Measurements from ENCODE around the gene ZNF592. TPM values are rescaled to one million over a fixed set of nuclear protein-coding genes. Genes with fewer than 3 reads are reported as not detected.

The ZNF592 gene
- total and polyA plus RNA-seq, 2 of the 13 experiments (the other 11 are each of a cell fraction or from before 2014, with no cell fraction given): 8.2 to 9.8 TPM

- TF ChIP-seq, protein P1, sequence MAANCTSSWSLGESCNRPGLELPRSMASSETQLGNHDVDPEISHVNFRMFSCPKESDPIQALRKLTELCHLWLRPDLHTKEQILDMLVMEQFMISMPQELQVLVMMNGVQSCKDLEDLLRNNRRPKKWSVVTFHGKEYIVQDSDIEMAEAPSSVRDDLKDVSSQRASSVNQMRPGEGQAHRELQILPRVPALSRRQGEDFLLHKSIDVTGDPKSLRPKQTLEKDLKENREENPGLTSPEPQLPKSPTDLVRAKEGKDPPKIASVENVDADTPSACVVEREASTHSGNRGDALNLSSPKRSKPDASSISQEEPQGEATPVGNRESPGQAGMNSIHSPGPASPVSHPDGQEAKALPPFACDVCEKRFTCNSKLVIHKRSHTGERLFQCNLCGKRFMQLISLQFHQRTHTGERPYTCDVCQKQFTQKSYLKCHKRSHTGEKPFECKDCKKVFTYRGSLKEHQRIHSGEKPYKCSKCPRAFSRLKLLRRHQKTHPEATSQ (CRISPR knock-in tag; IDR thresholded peaks at IDR 0.05; ENCODE audit: borderline replicate concordance): peak; percentile 35; the same call in 1 of the 2 replicates
- TF ChIP-seq CHD2 (IDR thresholded peaks at IDR 0.05; ENCODE audit: low read depth, low read length): peak; percentile 58
- 0 out of 2 replicates have a peak, but pooled peaks have one; percentile 62 for TF ChIP-seq SP5 (CRISPR knock-in tag; IDR thresholded peaks at IDR 0.05; ENCODE audit: borderline replicate concordance, low read depth)
- peak; percentile 8; the same call in 1 of the 2 replicates for TF ChIP-seq FOXK2 (IDR thresholded peaks at IDR 0.05)
- peak; percentile 89; the same call in 2 of the 3 replicates for TF ChIP-seq MXI1 (IDR thresholded peaks at IDR 0.05; ENCODE audit: borderline replicate concordance, low read depth, low read length)
- TF ChIP-seq RXRA (CRISPR knock-in tag; IDR thresholded peaks at IDR 0.05): peak; percentile 78
- no peak for TF ChIP-seq DZIP1 (CRISPR knock-in tag; IDR thresholded peaks at IDR 0.05)
- peak; percentile 56 for TF ChIP-seq TEAD3 (CRISPR knock-in tag; optimal IDR thresholded peaks at IDR 0.05; ENCODE audit: borderline replicate concordance)
- no peak for TF ChIP-seq GLMP (CRISPR knock-in tag; IDR thresholded peaks at IDR 0.05; ENCODE audit: borderline replicate concordance)
- peak; percentile 75 for TF ChIP-seq IRF2 (CRISPR knock-in tag; IDR thresholded peaks at IDR 0.05)
- 0 out of 2 replicates have a peak, but pooled peaks have one; percentile 66 for TF ChIP-seq AKAP8 (CRISPR knock-in tag; IDR thresholded peaks at IDR 0.05)
- no peak; the same call in 1 of the 2 replicates for TF ChIP-seq KDM3A (CRISPR knock-in tag; IDR thresholded peaks at IDR 0.05; ENCODE audit: low read depth)
- TF ChIP-seq HNRNPH1 (optimal IDR thresholded peaks at IDR 0.05; ENCODE audit: low read depth, low read length): no peak
- no peak for TF ChIP-seq TBL1XR1 (IDR thresholded peaks at IDR 0.05; ENCODE audit: borderline replicate concordance, low read length, partially characterized antibody)
- TF ChIP-seq ZNF44 (CRISPR knock-in tag; IDR thresholded peaks at IDR 0.05): peak; percentile 73
- TF ChIP-seq JUN (CRISPR knock-in tag; IDR thresholded peaks at IDR 0.05): no peak
- no peak for TF ChIP-seq RFX5 (IDR thresholded peaks at IDR 0.05; ENCODE audit: low read depth, low read length)
- TF ChIP-seq SMAD1 (CRISPR knock-in tag; IDR thresholded peaks at IDR 0.05; ENCODE audit: borderline replicate concordance, low read depth): peak; percentile 21; the same call in 1 of the 2 replicates
- TF ChIP-seq RORA (CRISPR knock-in tag; IDR thresholded peaks at IDR 0.05): no peak
- peak; percentile 88 for TF ChIP-seq TAF1 (CRISPR knock-in tag; IDR thresholded peaks at IDR 0.05)
- TF ChIP-seq HMG20A (CRISPR knock-in tag; IDR thresholded peaks at IDR 0.05; ENCODE audit: borderline replicate concordance): peak; percentile 20; the same call in 1 of the 2 replicates
- peak; percentile 92 for TF ChIP-seq ZFY (CRISPR knock-in tag; IDR thresholded peaks at IDR 0.05)
- TF ChIP-seq ZNF225 (CRISPR knock-in tag; IDR thresholded peaks at IDR 0.05): no peak
- peak; percentile 99 for TF ChIP-seq KMT2A (CRISPR knock-in tag; IDR thresholded peaks at IDR 0.05)
- peak; percentile 84; the same call in 1 of the 2 replicates for TF ChIP-seq ZSCAN31 (CRISPR knock-in tag; IDR thresholded peaks at IDR 0.05; ENCODE audit: low read depth)
These were observed 32.2 kb upstream of the ZNF592 start, which contains the start of gene SEC11A (continued) for GRCh38 chr15:84716036-84716732.
